SK-N-SH (cell line): ENCODE data around the gene CDC27. TPM values are rescaled to one million over a fixed set of nuclear protein-coding genes. Genes with fewer than 3 reads are reported as not detected.

Source experiments
- CTCF ChIA-PET: fragments of 300-600, 350-600 bp; formaldehyde crosslinking; extraction: SDS; loops from one replicate; lab custom pipeline; 2021; lab: Yijun Ruan, JAX
- POLR2A ChIA-PET: fragments of 350-600 bp; sonication (Branson Sonifier 250); formaldehyde crosslinking; extraction: SDS; loops from one replicate; lab custom pipeline; 2020; ENCODE audit warnings: antibody characterized with exemption, inconsistent platforms; lab: Yijun Ruan, JAX
- DNase-seq: peaks from one replicate; pipeline ENCODE4 v3.0.0; 2012
- H2AFZ ChIP-seq: fragments of 200-600 bp; sonication (generic); 2 replicates; pipeline ENCODE4 v1.8.1; 2016; ENCODE audit warnings: antibody characterized with exemption, mild to moderate bottlenecking, low read depth
- H3F3A ChIP-seq: fragments of 200-600 bp; sonication (generic); replicated peaks from 2 replicates; pipeline ENCODE3; 2016; ENCODE audit warnings: antibody characterized with exemption, mild to moderate bottlenecking; ENCODE audit not compliant: insufficient read depth
- H3K27ac ChIP-seq, 2 experiments: fragments of 200-500 bp in 1 of 2; fragments of 200-600 bp in 1 of 2; sonication (Bioruptor generic) in 1 of 2; sonication (generic), shearing (Covaris generic) in 1 of 2; 2 replicates each; pipeline versions ENCODE4 v1.5.1 to v1.6.1; 2014 to 2016; ENCODE audit warnings: low read depth in 2 of 2, inconsistent platforms in 1 of 2, low read length in 1 of 2, mild to moderate bottlenecking in 1 of 2, mixed read lengths in 1 of 2
- H3K27me3 ChIP-seq: fragments of 200-600 bp; sonication (generic), shearing (Covaris generic); 2 replicates; pipeline ENCODE4 v1.6.1; 2016; ENCODE audit warnings: mixed run types; ENCODE audit not compliant: insufficient read depth
- H3K36me3 ChIP-seq, 2 experiments: fragments of 200-500 bp in 1 of 2; fragments of 200-600 bp in 1 of 2; sonication (Bioruptor generic) in 1 of 2; sonication (generic) in 1 of 2; replicated peaks in 1 of 2; 2 replicates each; pipeline versions ENCODE3 to v1.5.1; 2014 to 2016; ENCODE audit warnings: low read length in 1 of 2, mild to moderate bottlenecking in 1 of 2; ENCODE audit not compliant: insufficient read depth in 2 of 2, control insufficient read depth in 1 of 2
- H3K4me1 ChIP-seq, 2 experiments: fragments of 200-500 bp in 1 of 2; fragments of 200-600 bp in 1 of 2; sonication (Bioruptor generic) in 1 of 2; sonication (generic), shearing (Covaris generic) in 1 of 2; 2 replicates each; pipeline versions ENCODE4 v1.5.1 to v1.6.1; 2014 to 2016; ENCODE audit warnings: low read depth in 1 of 2, low read length in 1 of 2, mixed run types in 1 of 2; ENCODE audit not compliant: insufficient read depth in 2 of 2, control insufficient read depth in 1 of 2
- H3K4me2 ChIP-seq: fragments of 200-600 bp; sonication (generic), shearing (Covaris generic); 2 replicates; pipeline ENCODE4 v1.6.1; 2017; ENCODE audit warnings: mixed run types
- H3K4me3 ChIP-seq, 2 experiments: fragments of 200-500 bp in 1 of 2; fragments of 200-600 bp in 1 of 2; sonication (Bioruptor generic) in 1 of 2; sonication (generic), shearing (Covaris generic) in 1 of 2; 2 replicates each; pipeline versions ENCODE4 v1.5.1 to v1.8.1; 2014 to 2016; ENCODE audit warnings: low read depth in 2 of 2, inconsistent platforms in 1 of 2, low read length in 1 of 2, mild to moderate bottlenecking in 1 of 2, mixed read lengths in 1 of 2, moderate library complexity in 1 of 2
- H3K79me2 ChIP-seq: fragments of 200-600 bp; sonication (generic); 2 replicates; pipeline ENCODE4 v1.8.1; 2017; ENCODE audit warnings: mild to moderate bottlenecking; ENCODE audit not compliant: insufficient read depth
- H3K9ac ChIP-seq: fragments of 200-600 bp; sonication (generic); 2 replicates; pipeline ENCODE4 v1.6.1; 2017; ENCODE audit warnings: mixed run types
- H3K9me2 ChIP-seq: fragments of 200-600 bp; sonication (generic); 2 replicates; pipeline ENCODE4 v1.6.1; 2017; ENCODE audit warnings: mixed run types
- H3K9me3 ChIP-seq: fragments of 200-600 bp; sonication (generic); 2 replicates; pipeline ENCODE4 v1.6.1; 2017; ENCODE audit warnings: mixed run types, mild to moderate bottlenecking, moderate library complexity
- H4K20me1 ChIP-seq: fragments of 200-600 bp; sonication (generic); 2 replicates; pipeline ENCODE4 v1.6.1; 2017; ENCODE audit warnings: mild to moderate bottlenecking, mixed run types; ENCODE audit not compliant: insufficient read depth
- CTCF ChIP-seq: fragments of 200-600 bp; sonication (generic); IDR thresholded peaks from 2 replicates; pipeline ENCODE4 v1.6.1; 2017; ENCODE audit warnings: antibody characterized with exemption, mild to moderate bottlenecking, moderate library complexity
- ELF1 ChIP-seq: IDR thresholded peaks from 2 replicates; pipeline ENCODE4 v1.4.0; 2012
- EP300 ChIP-seq, 2 experiments: IDR thresholded peaks; 2 replicates each; pipeline versions ENCODE4 v1.4.0 to v1.6.1; 2012; ENCODE audit warnings: borderline replicate concordance in 1 of 2, low read depth in 1 of 2, low read length in 1 of 2
- EZH2phosphoT487 ChIP-seq: fragments of 200-600 bp; sonication (generic); IDR thresholded peaks from 2 replicates; pipeline ENCODE4 v1.6.1; 2017; ENCODE audit warnings: low read depth, mixed run types, mild to moderate bottlenecking, antibody characterized with exemption, moderate library complexity, borderline replicate concordance
- FOSL2 ChIP-seq: IDR thresholded peaks from 2 replicates; pipeline ENCODE4 v1.4.0; 2012; ENCODE audit warnings: low read depth, mild to moderate bottlenecking, moderate library complexity, borderline replicate concordance
- GABPA ChIP-seq: IDR thresholded peaks from 2 replicates; pipeline ENCODE4 v1.4.0; 2012; ENCODE audit warnings: low read depth, mild to moderate bottlenecking
- IRF3 ChIP-seq: fragments of 150-350 bp; IDR thresholded peaks from 2 replicates; pipeline ENCODE4 v1.6.1; 2016; ENCODE audit warnings: mild to moderate bottlenecking, low read depth, low read length
- MEF2A ChIP-seq: IDR thresholded peaks from 2 replicates; pipeline ENCODE4 v1.4.0; 2012; ENCODE audit warnings: low read depth, borderline replicate concordance
- MXI1 ChIP-seq: IDR thresholded peaks from 2 replicates; pipeline ENCODE4 v1.6.1; 2012; ENCODE audit warnings: mild to moderate bottlenecking, low read depth, low read length, improper control_type of control experiment
- RCOR1 ChIP-seq: fragments of 150-350 bp; IDR thresholded peaks from 2 replicates; pipeline ENCODE4 v1.6.1; 2017; ENCODE audit warnings: antibody characterized with exemption, low read length
- RFX5 ChIP-seq: IDR thresholded peaks from 2 replicates; pipeline ENCODE4 v1.6.1; 2012; ENCODE audit warnings: mild to moderate bottlenecking, improper control_type of control experiment, low read length
- SIN3A ChIP-seq: IDR thresholded peaks from 2 replicates; pipeline ENCODE4 v1.6.1; 2012; ENCODE audit warnings: low read depth, mild to moderate bottlenecking, low read length, moderate library complexity, borderline replicate concordance
- SMC3 ChIP-seq: IDR thresholded peaks from 2 replicates; pipeline ENCODE4 v1.6.1; 2012; ENCODE audit warnings: low read depth, low read length, improper control_type of control experiment
- TAF1 ChIP-seq: IDR thresholded peaks from 2 replicates; pipeline ENCODE4 v1.6.1; 2012; ENCODE audit warnings: low read depth, mild to moderate bottlenecking, low read length, moderate library complexity, borderline replicate concordance
- TCF12 ChIP-seq: IDR thresholded peaks from 2 replicates; pipeline ENCODE4 v1.4.0; 2012
- TEAD4 ChIP-seq: IDR thresholded peaks from 2 replicates; pipeline ENCODE4 v1.4.0; 2012; ENCODE audit warnings: mild to moderate bottlenecking, borderline replicate concordance; ENCODE audit not compliant: insufficient read depth
- WGBS: methylation state at CpG from one replicate; pipeline ENCODE4 v1.1.6; 2017; ENCODE audit warnings: low lambda C conversion rate; 5-methylcytosine and 5-hydroxymethylcytosine counted together
- polyA plus RNA-seq, 3 experiments: library from polyadenylated mRNA; depleted of rRNA; stranded (reverse); fragments of >200 nt; gene quantifications; 2 replicates each; pipeline ENCODE4 v1.2.3, GENCODE V29; 2012
- TF ChIP-seq, protein P1 (sequence below): IDR thresholded peaks from 2 replicates; pipeline ENCODE4; 2012
- TF ChIP-seq, protein P2 (sequence below): IDR thresholded peaks from 2 replicates; pipeline ENCODE4 v1.4.0; 2012; ENCODE audit warnings: low read depth, borderline replicate concordance
- TF ChIP-seq, protein P3 (sequence below): IDR thresholded peaks from 2 replicates; pipeline ENCODE4 v1.4.0; 2012; ENCODE audit warnings: low read depth
- TF ChIP-seq, protein P4 (sequence below): fragments of 150-350 bp; IDR thresholded peaks from 2 replicates; pipeline ENCODE4 v1.6.1; 2017; ENCODE audit warnings: antibody characterized with exemption, low read length, low read depth, borderline replicate concordance

CDC27 gene
- polyA plus RNA-seq, 1 of the 3 experiments (the other 2 are of a cell fraction): 44.3 TPM

DNA sequence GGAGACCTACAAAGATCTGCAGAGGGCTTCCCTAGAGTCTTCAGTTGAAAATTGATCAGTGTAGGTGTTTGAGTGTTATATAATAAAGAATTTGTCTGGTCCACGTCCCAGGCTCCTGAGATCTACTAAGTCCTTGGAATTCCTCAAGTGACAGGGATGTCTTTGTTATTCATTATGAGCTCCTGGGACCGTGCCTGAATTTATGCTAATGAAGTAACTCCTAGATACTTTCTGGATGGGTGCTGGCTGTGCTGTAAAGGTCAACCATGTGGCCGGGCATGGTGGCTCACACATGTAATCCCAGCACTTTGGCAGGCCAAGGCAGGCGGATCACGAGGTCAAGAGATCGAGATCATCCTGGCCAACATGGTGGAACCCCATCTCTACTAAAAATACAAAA, 43.7 kb downstream of the CDC27 start (continued):
- TF ChIP-seq CTCF (no peak), RFX5 (no peak)

GRCh38 chr17:47135235-47135634, 53.9 kb downstream of the CDC27 start:
- H3K27ac ChIP-seq: no peak overlapping the region
- no peak overlapping the region for H3K4me2 ChIP-seq
- peaks cover 21% of the 10 kb centered on the region; the same call in 1 of the 2 replicates for H3K79me2 ChIP-seq
- no peak for DNase-seq
- peaks cover 25% of the 10 kb centered on the region for H3F3A ChIP-seq
- no peak overlapping the region for H3K9ac ChIP-seq
- H3K4me1 ChIP-seq: no peaks in the 10 kb centered on the region
- TF ChIP-seq RFX5 (no peak), IRF3 (no peak), RCOR1 (no peak), MXI1 (no peak), MEF2A (no peak), FOSL2 (no peak), ELF1 (no peak), EZH2phosphoT487 (no peak), CTCF (no peak), TCF12 (no peak), TAF1 (no peak), GABPA (no peak), SMC3 (no peak), SIN3A (no peak), EP300 (IDR thresholded peaks at IDR 0.05; ENCODE audit: borderline replicate concordance in 1 of 2, low read depth in 1 of 2, low read length in 1 of 2) (no peak), TEAD4 (no peak)
- TF ChIP-seq, protein P1, sequence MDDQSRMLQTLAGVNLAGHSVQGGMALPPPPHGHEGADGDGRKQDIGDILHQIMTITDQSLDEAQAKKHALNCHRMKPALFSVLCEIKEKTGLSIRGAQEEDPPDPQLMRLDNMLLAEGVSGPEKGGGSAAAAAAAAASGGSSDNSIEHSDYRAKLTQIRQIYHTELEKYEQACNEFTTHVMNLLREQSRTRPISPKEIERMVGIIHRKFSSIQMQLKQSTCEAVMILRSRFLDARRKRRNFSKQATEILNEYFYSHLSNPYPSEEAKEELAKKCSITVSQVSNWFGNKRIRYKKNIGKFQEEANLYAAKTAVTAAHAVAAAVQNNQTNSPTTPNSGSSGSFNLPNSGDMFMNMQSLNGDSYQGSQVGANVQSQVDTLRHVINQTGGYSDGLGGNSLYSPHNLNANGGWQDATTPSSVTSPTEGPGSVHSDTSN: no peak
- TF ChIP-seq, protein P2, sequence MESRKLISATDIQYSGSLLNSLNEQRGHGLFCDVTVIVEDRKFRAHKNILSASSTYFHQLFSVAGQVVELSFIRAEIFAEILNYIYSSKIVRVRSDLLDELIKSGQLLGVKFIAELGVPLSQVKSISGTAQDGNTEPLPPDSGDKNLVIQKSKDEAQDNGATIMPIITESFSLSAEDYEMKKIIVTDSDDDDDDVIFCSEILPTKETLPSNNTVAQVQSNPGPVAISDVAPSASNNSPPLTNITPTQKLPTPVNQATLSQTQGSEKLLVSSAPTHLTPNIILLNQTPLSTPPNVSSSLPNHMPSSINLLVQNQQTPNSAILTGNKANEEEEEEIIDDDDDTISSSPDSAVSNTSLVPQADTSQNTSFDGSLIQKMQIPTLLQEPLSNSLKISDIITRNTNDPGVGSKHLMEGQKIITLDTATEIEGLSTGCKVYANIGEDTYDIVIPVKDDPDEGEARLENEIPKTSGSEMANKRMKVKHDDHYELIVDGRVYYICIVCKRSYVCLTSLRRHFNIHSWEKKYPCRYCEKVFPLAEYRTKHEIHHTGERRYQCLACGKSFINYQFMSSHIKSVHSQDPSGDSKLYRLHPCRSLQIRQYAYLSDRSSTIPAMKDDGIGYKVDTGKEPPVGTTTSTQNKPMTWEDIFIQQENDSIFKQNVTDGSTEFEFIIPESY: no peak
- TF ChIP-seq, protein P3, sequence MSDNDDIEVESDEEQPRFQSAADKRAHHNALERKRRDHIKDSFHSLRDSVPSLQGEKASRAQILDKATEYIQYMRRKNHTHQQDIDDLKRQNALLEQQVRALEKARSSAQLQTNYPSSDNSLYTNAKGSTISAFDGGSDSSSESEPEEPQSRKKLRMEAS: no peak
- TF ChIP-seq, protein P4, sequence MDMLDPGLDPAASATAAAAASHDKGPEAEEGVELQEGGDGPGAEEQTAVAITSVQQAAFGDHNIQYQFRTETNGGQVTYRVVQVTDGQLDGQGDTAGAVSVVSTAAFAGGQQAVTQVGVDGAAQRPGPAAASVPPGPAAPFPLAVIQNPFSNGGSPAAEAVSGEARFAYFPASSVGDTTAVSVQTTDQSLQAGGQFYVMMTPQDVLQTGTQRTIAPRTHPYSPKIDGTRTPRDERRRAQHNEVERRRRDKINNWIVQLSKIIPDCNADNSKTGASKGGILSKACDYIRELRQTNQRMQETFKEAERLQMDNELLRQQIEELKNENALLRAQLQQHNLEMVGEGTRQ: no peak
- H3K4me3 ChIP-seq: no peak overlapping the region
- H4K20me1 ChIP-seq: no peaks in the 10 kb centered on the region
- peaks cover 57 to 89% of the 10 kb centered on the region in 2 experiments for H3K36me3 ChIP-seq
- no peaks in the 10 kb centered on the region for H3K9me2 ChIP-seq
- WGBS: 100% methylated on average over 1 of the region's 1 CpG
- no peaks in the 10 kb centered on the region for H3K27me3 ChIP-seq
- POLR2A ChIA-PET: interaction anchor here (0.6 kb wide), 1 partner anchor 262 kb away, joined by 3 read pairs; no protein-coding TSS in a partner anchor
- CTCF ChIA-PET: interaction anchor here (1.2 kb wide), 1 partner anchor 8 kb away, joined by 4 read pairs; no protein-coding TSS in a partner anchor
- H3K9me3 ChIP-seq: no peaks in the 10 kb centered on the region
- H2AFZ ChIP-seq: no peak overlapping the region
